Ectodermal cell (in vitro differentiated cells): ENCODE results near the gene SNX1.
"Not testable (repeated sequence)": the region's sequence is repeated elsewhere in the genome, so short reads cannot be mapped to it uniquely, and the experiment has no call there.

Source experiments
- H3K27ac ChIP-seq: 2 replicates; pipeline ENCODE4 v1.7.0; 2013; ENCODE audit warnings: mild to moderate bottlenecking, low read depth, low read length; ENCODE audit not compliant: insufficient read depth, poor library complexity, severe bottlenecking
- H3K27me3 ChIP-seq: 2 replicates; pipeline ENCODE4 v1.7.0; 2013; ENCODE audit warnings: mild to moderate bottlenecking, low read length; ENCODE audit not compliant: insufficient read depth, control insufficient read depth, poor library complexity, severe bottlenecking
- H3K36me3 ChIP-seq: one replicate; pipeline ENCODE4 v1.7.0; 2013; ENCODE audit warnings: low read length; ENCODE audit not compliant: control insufficient read depth, insufficient read depth
- H3K4me1 ChIP-seq: one replicate; pipeline ENCODE4 v1.7.0; 2013; ENCODE audit warnings: low read length; ENCODE audit not compliant: control insufficient read depth, insufficient read depth
- H3K4me3 ChIP-seq: 2 replicates; pipeline ENCODE4 v1.7.0; 2013; ENCODE audit warnings: low read depth, low read length, control low read depth; ENCODE audit not compliant: insufficient read depth
- H3K9me3 ChIP-seq: 2 replicates; pipeline ENCODE4 v1.7.0; 2013; ENCODE audit warnings: mild to moderate bottlenecking, low read length, moderate library complexity; ENCODE audit not compliant: control insufficient read depth
- WGBS, 2 experiments: methylation state at CpG; one replicate each; pipeline ENCODE4 v1.1.7; 2013; ENCODE audit warnings: missing lambda C conversion rate in 2 of 2; 5-methylcytosine and 5-hydroxymethylcytosine counted together

Gene SNX1

GRCh38 chr15:64073496-64073895 lies 22.3 kb upstream of the SNX1 start:
- not testable (repeated sequence) for H3K27me3 ChIP-seq, H3K27ac ChIP-seq, H3K9me3 ChIP-seq, H3K36me3 ChIP-seq, H3K4me3 ChIP-seq, H3K4me1 ChIP-seq
- WGBS, 2 experiments = 90 to 95% methylated on average over 2 of the region's 2 CpGs

GRCh38 chr15:64082757-64083156 lies 13.0 kb upstream of the SNX1 start:
- H3K4me3 ChIP-seq = no peak overlapping the region
- peaks cover 7% of the 10 kb centered on the region for H3K36me3 ChIP-seq
- 91 to 95% methylated on average over 2 of the region's 3 CpGs for WGBS, 2 experiments
- no peaks in the 10 kb centered on the region for H3K27me3 ChIP-seq
- no peak overlapping the region for H3K27ac ChIP-seq
- no peaks in the 10 kb centered on the region for H3K4me1 ChIP-seq
- H3K9me3 ChIP-seq = no peaks in the 10 kb centered on the region

- Histone ChIP-seq H3K4me3 (no peak overlapping the region), H3K27ac (no peak overlapping the region), H3K9me3 (no peaks in the 10 kb centered on the region), H3K4me1 (peaks cover 4% of the 10 kb centered on the region), H3K27me3 (no peaks in the 10 kb centered on the region), H3K36me3 (peaks cover 15% of the 10 kb centered on the region)
- 93% methylated on average over 12 of the region's 12 CpGs for WGBS, 2 experiments
Observed at GRCh38 chr15:64089543-64090280, 6.1 kb upstream of the SNX1 start.

DNA sequence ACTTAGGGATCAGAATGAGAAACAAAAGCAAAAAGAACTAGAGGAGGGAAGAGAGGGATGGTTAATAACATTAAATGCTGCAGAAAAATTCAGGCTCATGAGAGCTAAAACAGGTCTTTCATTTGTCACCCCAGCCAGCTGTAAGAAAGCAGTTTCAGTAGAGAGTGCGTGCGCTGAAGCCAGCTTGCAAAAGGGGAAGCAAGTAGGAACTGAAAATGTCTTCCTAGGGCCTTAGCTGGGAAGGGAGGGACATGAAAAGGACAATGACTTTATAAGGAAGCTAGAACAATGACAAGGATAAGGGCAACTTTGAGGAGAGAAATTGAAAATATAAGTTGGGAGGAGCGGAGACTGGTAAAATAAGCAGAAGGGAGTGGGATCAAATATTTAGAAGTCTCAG lies 5.3 kb upstream of the SNX1 start:
- Histone ChIP-seq H3K9me3 (no peaks in the 10 kb centered on the region), H3K27ac (no peak overlapping the region), H3K36me3 (peaks cover 15% of the 10 kb centered on the region), H3K4me1 (peaks cover 6% of the 10 kb centered on the region), H3K4me3 (no peak overlapping the region), H3K27me3 (no peaks in the 10 kb centered on the region)
- WGBS, 2 experiments = 96% methylated on average over 3 of the region's 3 CpGs

GRCh38 chr15:64092075-64092820 lies 3.5 kb upstream of the SNX1 start:
- peaks cover 9% of the 10 kb centered on the region for H3K4me1 ChIP-seq
- peak overlapping the region; percentile 95 for H3K4me3 ChIP-seq
- no peak overlapping the region for H3K27ac ChIP-seq

GRCh38 chr15:64092864-64093626 lies 2.7 kb upstream of the SNX1 start:
- H3K4me3 ChIP-seq = peak overlapping the region; percentile 95
- peak overlapping the region; percentile 76 for H3K27ac ChIP-seq
- H3K36me3 ChIP-seq = peaks cover 5% of the 10 kb centered on the region
- H3K4me1 ChIP-seq = peaks cover 13% of the 10 kb centered on the region
- no peaks in the 10 kb centered on the region for H3K9me3 ChIP-seq
- H3K27me3 ChIP-seq = no peaks in the 10 kb centered on the region
- 9% methylated on average over 22 of the region's 22 CpGs for WGBS, 2 experiments

More at GRCh38 chr15:64092075-64092820, 3.5 kb upstream of the SNX1 start:
- peaks cover 13% of the 10 kb centered on the region for H3K36me3 ChIP-seq
- no peaks in the 10 kb centered on the region for H3K9me3 ChIP-seq
- H3K27me3 ChIP-seq = no peaks in the 10 kb centered on the region

DNA sequence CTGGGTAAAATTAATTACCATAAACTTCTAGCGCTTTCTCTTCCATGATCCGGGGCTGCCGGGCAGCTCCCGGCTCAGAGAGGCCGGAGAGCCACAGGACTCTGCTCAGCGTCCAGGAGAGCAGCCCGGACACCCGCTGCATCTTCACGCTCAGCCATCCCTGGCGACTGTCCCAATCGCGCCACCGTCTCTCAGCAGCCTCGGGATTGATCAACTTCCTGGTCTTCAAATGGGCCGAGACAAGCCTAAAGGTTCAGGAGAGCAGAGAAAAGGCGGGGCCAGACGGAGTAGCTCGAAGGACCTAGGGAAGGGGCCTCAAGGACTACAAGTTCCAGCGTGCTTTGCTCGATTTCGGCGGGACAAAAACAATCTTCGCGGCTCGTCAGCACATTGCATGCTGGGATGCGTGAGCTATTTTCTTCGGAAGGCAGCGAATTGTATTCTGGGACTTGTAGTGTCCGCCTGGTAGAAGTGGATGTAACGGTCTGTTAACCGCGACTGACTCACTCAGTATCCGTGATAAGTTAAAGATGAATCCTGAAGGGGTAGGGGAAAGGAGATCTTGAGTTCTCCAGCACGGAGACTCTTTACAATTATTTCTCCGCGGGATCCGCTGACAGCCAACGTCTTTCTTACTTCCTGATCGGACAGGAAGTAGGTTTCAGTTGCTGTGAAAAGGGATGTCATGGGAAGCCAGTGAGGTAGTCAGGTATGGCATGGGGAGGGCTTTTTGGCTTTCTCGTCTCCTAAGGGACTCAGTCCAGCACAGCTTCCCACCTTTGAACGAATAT lies 2.0 kb upstream of the SNX1 start, which contains the start of gene CIAO2A:
Gene CIAO2A (minus strand): TSS at position 212 of the 791 bp plus-strand sequence. CDS start 70 bp downstream, at position 142.
- peaks cover 13% of the 10 kb centered on the region for H3K4me1 ChIP-seq
- H3K4me3 ChIP-seq = peak within 1 kb of the TSS; percentile 95
- H3K36me3 ChIP-seq = no peaks in the 10 kb centered on the region
- H3K9me3 ChIP-seq = no peaks in the 10 kb centered on the region
- H3K27ac ChIP-seq = peak within 1 kb of the TSS; percentile 76
- WGBS, 2 experiments = 0 to 1% methylated on average over 41 of the region's 41 CpGs
- no peaks in the 10 kb centered on the region for H3K27me3 ChIP-seq

GRCh38 chr15:64095431-64095794 lies 369 bp upstream of the SNX1 start:
- Histone ChIP-seq H3K4me3 (peak overlapping the region; percentile 67), H3K36me3 (no peaks in the 10 kb centered on the region), H3K9me3 (no peaks in the 10 kb centered on the region), H3K4me1 (peaks cover 13% of the 10 kb centered on the region), H3K27me3 (no peaks in the 10 kb centered on the region), H3K27ac (no peak overlapping the region)
- WGBS, 2 experiments = 42 to 47% methylated on average over 4 of the region's 4 CpGs

DNA sequence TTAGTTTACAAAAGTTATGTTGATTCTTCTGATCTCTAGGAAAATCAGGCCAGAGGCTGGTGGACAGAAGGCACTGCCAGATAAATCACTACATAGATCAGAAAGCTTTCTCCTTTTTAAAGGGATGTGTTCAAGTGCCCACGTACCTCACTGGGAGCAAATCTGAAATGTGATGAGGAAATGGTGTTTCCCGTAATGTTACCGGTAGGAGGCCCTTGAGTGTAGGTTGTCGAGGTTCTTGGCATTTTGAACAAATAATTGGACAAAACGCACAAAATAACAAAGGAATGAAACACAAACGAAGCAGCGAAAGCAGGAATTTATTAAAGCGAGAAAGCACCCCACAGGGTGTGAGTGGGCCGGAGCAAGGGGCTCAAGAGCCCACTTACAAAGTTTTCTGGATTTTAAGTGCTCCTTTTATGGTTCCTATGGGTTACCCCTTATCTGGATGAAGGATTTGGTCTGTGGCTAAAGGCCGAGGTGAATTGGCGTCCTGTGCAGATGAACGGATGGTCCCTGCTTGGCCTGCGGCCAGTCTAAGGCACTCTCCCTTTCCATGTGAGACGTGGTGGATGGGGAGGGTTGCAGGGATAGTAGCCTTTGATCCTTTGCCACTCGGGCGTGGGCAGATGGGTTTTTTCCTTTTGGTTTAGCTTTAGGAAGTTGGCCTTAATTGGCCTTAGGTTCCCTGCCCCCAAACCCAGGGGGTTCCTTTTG lies 1.0 kb downstream of the SNX1 start:
- 10 to 17% methylated on average over 16 of the region's 16 CpGs for WGBS, 2 experiments
- peaks cover 13% of the 10 kb centered on the region for H3K4me1 ChIP-seq
- peak overlapping the region; percentile 67 for H3K4me3 ChIP-seq
- no peaks in the 10 kb centered on the region for H3K36me3 ChIP-seq
- no peak overlapping the region for H3K27ac ChIP-seq
- no peaks in the 10 kb centered on the region for H3K27me3 ChIP-seq
- H3K9me3 ChIP-seq = no peaks in the 10 kb centered on the region
